Natural killer cell (primary cell): Measurements from ENCODE around the gene NR3C2. TPM values are rescaled to one million over a fixed set of nuclear protein-coding genes. Genes with fewer than 3 reads are reported as not detected.

ENCODE experiments used
- ATAC-seq, 3 donors: fragments of 150-1000 bp in 2 of 3; fragments of 200-7000 bp in 1 of 3; cut with Tn5 transposase; 1 replicate in 1 of 3; 2 replicates in 2 of 3; pipeline ENCODE4 v1.10.0; 2021; ENCODE audit warnings: mild to moderate bottlenecking in 2 of 3, moderate library complexity in 2 of 3
- DNase-seq, 2 donors: peaks; one replicate each; pipeline versions ENCODE4 v3.0.0 to v3.0.0-alpha.2; 2013 to 2021; ENCODE audit warnings: mixed read lengths in 1 of 2
- H3K27ac ChIP-seq: one replicate; pipeline ENCODE4 v1.5.1; 2013; ENCODE audit warnings: mild to moderate bottlenecking, low read length
- H3K27me3 ChIP-seq: one replicate; pipeline ENCODE4 v1.6.1; 2013; ENCODE audit warnings: low read length; ENCODE audit not compliant: control insufficient read depth, insufficient read depth
- H3K36me3 ChIP-seq: one replicate; pipeline ENCODE4 v1.6.1; 2013; ENCODE audit warnings: low read length; ENCODE audit not compliant: control insufficient read depth, insufficient read depth
- H3K4me1 ChIP-seq: one replicate; pipeline ENCODE4 v1.6.1; 2013; ENCODE audit warnings: low read length; ENCODE audit not compliant: control insufficient read depth, insufficient read depth
- H3K4me3 ChIP-seq: one replicate; pipeline ENCODE4 v1.5.1; 2013; ENCODE audit warnings: low read length
- H3K9me3 ChIP-seq: one replicate; pipeline ENCODE4 v1.6.1; 2013; ENCODE audit warnings: low read length; ENCODE audit not compliant: control insufficient read depth, insufficient read depth
- H3K27ac Mint-ChIP-seq, 2 donors: one replicate each; pipeline ENCODE4 v1.8.0; 2022; ENCODE audit warnings: mild to moderate bottlenecking in 2 of 2, mixed read lengths in 2 of 2, moderate library complexity in 1 of 2
- H3K27me3 Mint-ChIP-seq, 2 donors: one replicate each; pipeline ENCODE4 v1.8.0; 2022; ENCODE audit warnings: low read depth in 2 of 2, mixed read lengths in 2 of 2
- H3K36me3 Mint-ChIP-seq: one replicate; pipeline ENCODE4 v1.8.0; 2022; ENCODE audit warnings: mixed read lengths
- H3K4me1 Mint-ChIP-seq, 2 donors: one replicate each; pipeline ENCODE4 v1.8.0; 2022; ENCODE audit warnings: mixed read lengths in 2 of 2
- H3K4me3 Mint-ChIP-seq: one replicate; pipeline ENCODE4 v1.8.0; 2022; ENCODE audit warnings: mild to moderate bottlenecking, moderate library complexity, mixed read lengths
- H3K9me3 Mint-ChIP-seq, 2 donors: one replicate each; pipeline ENCODE4 v1.8.0; 2022; ENCODE audit warnings: mixed read lengths in 2 of 2
- WGBS: methylation state at CpG from one replicate; pipeline ENCODE4 v1.1.7; 2013; ENCODE audit warnings: missing lambda C conversion rate; ENCODE audit not compliant: insufficient coverage; 5-methylcytosine and 5-hydroxymethylcytosine counted together
- intact Hi-C: fragments of 100-400 bp; cut with micrococcal nuclease; formaldehyde crosslinking; loops from one replicate; pipeline ENCODE4 v1.14.2; 2022
- total RNA-seq, 4 donors: library from RNA; stranded (reverse); fragments of 120-200 nt in 1 of 4; gene quantifications; one replicate each; pipeline versions ENCODE4 v1.2.3 to v1.2.4, GENCODE V29; 2013 to 2022
- TF ChIP-seq, protein P1 (sequence below): fragments of 200-600 bp; IDR thresholded peaks from one replicate; pipeline ENCODE4 v1.8.0; 2022; ENCODE audit warnings: antibody characterized with exemption

NR3C2 gene
- total RNA-seq, 3 donors from 2014 or later (not counting 1 experiment from before 2014, with no cell fraction given), result 4.2 to 8.6 (median 6.3) TPM

DNA sequence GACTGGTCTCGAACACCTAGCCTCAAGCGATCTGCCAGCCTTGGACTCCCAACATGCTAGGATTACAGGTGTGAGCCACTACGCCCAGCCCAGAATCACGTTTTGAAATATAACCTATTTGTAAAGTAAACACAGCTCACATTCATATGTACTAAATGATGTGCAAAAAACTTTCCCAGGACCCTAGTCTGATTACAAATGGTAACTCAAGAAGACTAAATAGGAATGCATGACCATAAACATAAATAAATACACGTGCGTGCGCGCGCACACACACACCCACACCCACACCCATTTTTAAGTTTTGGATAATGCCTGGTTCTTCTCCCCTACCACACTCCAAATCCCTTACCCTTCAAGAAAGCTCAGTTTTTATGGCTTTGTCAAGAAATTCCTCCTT, 163.9 kb downstream of the NR3C2 start:
- Mint-ChIP-seq H3K36me3 (no peaks in the 10 kb centered on the region), H3K27ac (no peak overlapping the region), H3K27me3 (peaks cover 0 to 8% of the 10 kb centered on the region in 2 donors), H3K4me1 (no peaks in the 10 kb centered on the region), H3K9me3 (peaks cover 0 to 3% of the 10 kb centered on the region in 2 donors), H3K4me3 (no peak overlapping the region)
- 95% methylated on average over 9 of the region's 9 CpGs for WGBS
- H3K36me3 ChIP-seq, result no peaks in the 10 kb centered on the region
- H3K9me3 ChIP-seq, result no peaks in the 10 kb centered on the region
- intact Hi-C loops, result no loop called here
- no peak for DNase-seq
- no peak overlapping the region for H3K4me3 ChIP-seq
- no peak overlapping the region for H3K27ac ChIP-seq
- no peaks in the 10 kb centered on the region for H3K4me1 ChIP-seq
- TF ChIP-seq, protein P1, sequence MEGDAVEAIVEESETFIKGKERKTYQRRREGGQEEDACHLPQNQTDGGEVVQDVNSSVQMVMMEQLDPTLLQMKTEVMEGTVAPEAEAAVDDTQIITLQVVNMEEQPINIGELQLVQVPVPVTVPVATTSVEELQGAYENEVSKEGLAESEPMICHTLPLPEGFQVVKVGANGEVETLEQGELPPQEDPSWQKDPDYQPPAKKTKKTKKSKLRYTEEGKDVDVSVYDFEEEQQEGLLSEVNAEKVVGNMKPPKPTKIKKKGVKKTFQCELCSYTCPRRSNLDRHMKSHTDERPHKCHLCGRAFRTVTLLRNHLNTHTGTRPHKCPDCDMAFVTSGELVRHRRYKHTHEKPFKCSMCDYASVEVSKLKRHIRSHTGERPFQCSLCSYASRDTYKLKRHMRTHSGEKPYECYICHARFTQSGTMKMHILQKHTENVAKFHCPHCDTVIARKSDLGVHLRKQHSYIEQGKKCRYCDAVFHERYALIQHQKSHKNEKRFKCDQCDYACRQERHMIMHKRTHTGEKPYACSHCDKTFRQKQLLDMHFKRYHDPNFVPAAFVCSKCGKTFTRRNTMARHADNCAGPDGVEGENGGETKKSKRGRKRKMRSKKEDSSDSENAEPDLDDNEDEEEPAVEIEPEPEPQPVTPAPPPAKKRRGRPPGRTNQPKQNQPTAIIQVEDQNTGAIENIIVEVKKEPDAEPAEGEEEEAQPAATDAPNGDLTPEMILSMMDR, result no peak
- no peaks in the 10 kb centered on the region for H3K27me3 ChIP-seq
- ATAC-seq, result no peak

DNA sequence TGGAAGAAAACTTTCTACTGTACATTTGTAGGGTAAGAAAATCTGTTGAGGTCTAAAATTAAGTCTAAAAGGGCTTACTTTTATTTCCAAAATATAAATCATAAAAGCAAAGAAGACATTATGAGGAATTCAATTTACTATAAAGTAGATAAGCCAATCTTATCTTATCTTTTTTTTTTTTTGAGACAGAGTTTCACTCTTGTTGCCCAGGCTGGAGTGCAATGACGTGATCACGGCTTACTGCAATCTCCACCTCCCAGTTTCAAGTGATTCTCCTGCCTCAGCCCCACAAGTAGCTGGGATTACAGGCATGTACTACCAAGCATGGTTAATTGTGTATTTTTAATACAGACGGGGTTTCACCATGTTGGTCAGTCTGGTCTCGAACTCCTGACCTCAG, 166.9 kb downstream of the NR3C2 start:
- Mint-ChIP-seq H3K36me3 (no peaks in the 10 kb centered on the region), H3K27me3 (peaks cover 0 to 9% of the 10 kb centered on the region in 2 donors), H3K4me1 (no peaks in the 10 kb centered on the region), H3K9me3 (peaks cover 0 to 3% of the 10 kb centered on the region in 2 donors), H3K27ac (no peak overlapping the region), H3K4me3 (no peak overlapping the region)
- Histone ChIP-seq H3K4me3 (no peak overlapping the region), H3K4me1 (no peaks in the 10 kb centered on the region), H3K27me3 (no peaks in the 10 kb centered on the region), H3K27ac (no peak overlapping the region), H3K36me3 (no peaks in the 10 kb centered on the region), H3K9me3 (no peaks in the 10 kb centered on the region)
- DNase-seq (no peak), ATAC-seq (no peak)
- 79% methylated on average over 4 of the region's 4 CpGs for WGBS
- intact Hi-C loops, result no loop called here
- TF ChIP-seq, protein P1, result no peak

DNA sequence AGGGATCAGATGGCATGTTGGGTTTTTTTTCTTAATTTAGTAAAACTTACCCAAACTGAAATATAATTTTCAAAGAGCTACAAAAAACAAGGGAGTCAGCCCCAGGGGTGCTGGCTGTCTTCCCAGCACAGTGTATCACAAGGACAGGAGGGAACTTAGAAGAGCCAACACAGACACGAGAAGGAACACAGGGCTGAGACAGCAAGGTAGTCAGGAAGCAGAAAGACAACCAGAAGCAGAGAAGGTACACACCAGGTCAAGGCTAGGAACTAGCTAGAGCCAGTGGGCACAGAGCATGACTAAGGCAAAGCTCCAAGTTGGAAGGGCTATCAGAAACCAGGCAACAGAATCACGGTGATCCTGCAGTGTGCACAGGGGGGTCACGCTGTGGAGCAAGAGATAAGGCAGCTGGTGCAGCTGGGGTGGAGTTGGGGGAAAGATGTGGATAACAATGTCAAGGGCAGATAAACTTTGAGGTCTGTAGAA, 168.7 kb downstream of the NR3C2 start:
- H3K4me1 Mint-ChIP-seq, result no peaks in the 10 kb centered on the region
- Histone ChIP-seq H3K27me3 (no peaks in the 10 kb centered on the region), H3K27ac (no peak overlapping the region), H3K36me3 (no peaks in the 10 kb centered on the region), H3K4me3 (no peak overlapping the region), H3K4me1 (no peaks in the 10 kb centered on the region), H3K9me3 (no peaks in the 10 kb centered on the region)
- DNase-seq, result no peak
- H3K4me3 Mint-ChIP-seq, result no peak overlapping the region
- no peaks in the 10 kb centered on the region for H3K36me3 Mint-ChIP-seq
- WGBS, result 35% methylated on average over 3 of the region's 3 CpGs
- ATAC-seq, result no peak
- H3K27me3 Mint-ChIP-seq, result peaks cover 8 to 11% of the 10 kb centered on the region in 2 donors
- intact Hi-C loops, result no loop called here
- no peak overlapping the region for H3K27ac Mint-ChIP-seq
- TF ChIP-seq, protein P1, result no peak
- peaks cover 0 to 3% of the 10 kb centered on the region in 2 donors for H3K9me3 Mint-ChIP-seq

DNA sequence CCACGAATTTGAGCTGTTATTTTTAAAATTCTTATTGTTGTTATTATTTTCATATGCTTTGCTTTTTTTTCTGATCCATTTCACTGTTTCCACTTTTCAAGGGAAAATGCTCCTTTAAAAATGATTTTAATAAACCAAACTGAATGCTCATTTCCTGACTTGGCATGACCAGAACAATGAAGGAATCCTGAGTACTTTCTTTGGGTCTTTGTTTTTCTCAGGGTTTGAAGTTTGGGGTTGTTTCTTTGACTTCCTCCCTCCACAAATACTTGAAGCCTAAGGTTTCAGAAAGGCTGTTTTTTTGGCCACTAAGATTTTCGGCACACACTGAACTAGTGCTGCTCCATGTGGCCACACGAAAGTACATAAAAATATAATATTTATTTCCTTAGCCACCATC, 171.0 kb downstream of the NR3C2 start:
- Histone ChIP-seq H3K9me3 (no peaks in the 10 kb centered on the region), H3K4me1 (no peaks in the 10 kb centered on the region), H3K4me3 (no peak overlapping the region), H3K36me3 (no peaks in the 10 kb centered on the region), H3K27me3 (no peaks in the 10 kb centered on the region), H3K27ac (no peak overlapping the region)
- H3K27ac Mint-ChIP-seq, result no peak overlapping the region
- 100% methylated on average over 2 of the region's 3 CpGs for WGBS
- H3K9me3 Mint-ChIP-seq, result peaks cover 0 to 3% of the 10 kb centered on the region in 2 donors
- TF ChIP-seq, protein P1, result no peak
- ATAC-seq (no peak), DNase-seq (no peak)
- no peaks in the 10 kb centered on the region for H3K36me3 Mint-ChIP-seq
- intact Hi-C loops, result no loop called here
- H3K27me3 Mint-ChIP-seq, result peaks cover 9 to 17% of the 10 kb centered on the region in 2 donors
- H3K4me3 Mint-ChIP-seq, result no peak overlapping the region
- no peaks in the 10 kb centered on the region for H3K4me1 Mint-ChIP-seq
